Sigmoid colon (tissue), 4 donors: ENCODE data around the gene TMEM174.

Experiments used
- EP300 ChIP-seq, 4 donors: sonication (generic); formaldehyde crosslinking; IDR thresholded peaks; one replicate each; pipeline ENCODE4 v1.6.1; 2017; ENCODE audit warnings: antibody characterized with exemption in 4 of 4
- POLR2A ChIP-seq, 2 donors: fragments of 450-650 bp; IDR thresholded peaks; one replicate each; pipeline ENCODE4 v1.6.1; 2016; ENCODE audit warnings: antibody characterized with exemption in 2 of 2, mild to moderate bottlenecking in 2 of 2, moderate library complexity in 2 of 2
- TF ChIP-seq, protein P1 (sequence below), 4 experiments: fragments of 450-650 bp in 3 of 4; fragments of 200-600 bp in 1 of 4; IDR thresholded peaks; one replicate each; pipeline ENCODE4 v1.5.1; 2016 to 2019; ENCODE audit warnings: antibody characterized with exemption in 4 of 4, mild to moderate bottlenecking in 3 of 4, moderate library complexity in 2 of 4

- TF ChIP-seq, protein P1, sequence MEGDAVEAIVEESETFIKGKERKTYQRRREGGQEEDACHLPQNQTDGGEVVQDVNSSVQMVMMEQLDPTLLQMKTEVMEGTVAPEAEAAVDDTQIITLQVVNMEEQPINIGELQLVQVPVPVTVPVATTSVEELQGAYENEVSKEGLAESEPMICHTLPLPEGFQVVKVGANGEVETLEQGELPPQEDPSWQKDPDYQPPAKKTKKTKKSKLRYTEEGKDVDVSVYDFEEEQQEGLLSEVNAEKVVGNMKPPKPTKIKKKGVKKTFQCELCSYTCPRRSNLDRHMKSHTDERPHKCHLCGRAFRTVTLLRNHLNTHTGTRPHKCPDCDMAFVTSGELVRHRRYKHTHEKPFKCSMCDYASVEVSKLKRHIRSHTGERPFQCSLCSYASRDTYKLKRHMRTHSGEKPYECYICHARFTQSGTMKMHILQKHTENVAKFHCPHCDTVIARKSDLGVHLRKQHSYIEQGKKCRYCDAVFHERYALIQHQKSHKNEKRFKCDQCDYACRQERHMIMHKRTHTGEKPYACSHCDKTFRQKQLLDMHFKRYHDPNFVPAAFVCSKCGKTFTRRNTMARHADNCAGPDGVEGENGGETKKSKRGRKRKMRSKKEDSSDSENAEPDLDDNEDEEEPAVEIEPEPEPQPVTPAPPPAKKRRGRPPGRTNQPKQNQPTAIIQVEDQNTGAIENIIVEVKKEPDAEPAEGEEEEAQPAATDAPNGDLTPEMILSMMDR (IDR thresholded peaks at IDR 0.05): no peak
- no peak for TF ChIP-seq POLR2A (IDR thresholded peaks at IDR 0.05)
- no peak for TF ChIP-seq EP300 (IDR thresholded peaks at IDR 0.05)
Observed at GRCh38 chr5:73186976-73187375, 14.0 kb downstream of the TMEM174 start.
